NCI-H128 (cell line): ENCODE data around the gene TCAF1.

Experiments used
- DNase-seq: peaks from one replicate; lab custom pipeline; 2025; ENCODE audit not compliant: unreplicated experiment; lab: John Stamatoyannopoulos, UW

Gene TCAF1, protein sequence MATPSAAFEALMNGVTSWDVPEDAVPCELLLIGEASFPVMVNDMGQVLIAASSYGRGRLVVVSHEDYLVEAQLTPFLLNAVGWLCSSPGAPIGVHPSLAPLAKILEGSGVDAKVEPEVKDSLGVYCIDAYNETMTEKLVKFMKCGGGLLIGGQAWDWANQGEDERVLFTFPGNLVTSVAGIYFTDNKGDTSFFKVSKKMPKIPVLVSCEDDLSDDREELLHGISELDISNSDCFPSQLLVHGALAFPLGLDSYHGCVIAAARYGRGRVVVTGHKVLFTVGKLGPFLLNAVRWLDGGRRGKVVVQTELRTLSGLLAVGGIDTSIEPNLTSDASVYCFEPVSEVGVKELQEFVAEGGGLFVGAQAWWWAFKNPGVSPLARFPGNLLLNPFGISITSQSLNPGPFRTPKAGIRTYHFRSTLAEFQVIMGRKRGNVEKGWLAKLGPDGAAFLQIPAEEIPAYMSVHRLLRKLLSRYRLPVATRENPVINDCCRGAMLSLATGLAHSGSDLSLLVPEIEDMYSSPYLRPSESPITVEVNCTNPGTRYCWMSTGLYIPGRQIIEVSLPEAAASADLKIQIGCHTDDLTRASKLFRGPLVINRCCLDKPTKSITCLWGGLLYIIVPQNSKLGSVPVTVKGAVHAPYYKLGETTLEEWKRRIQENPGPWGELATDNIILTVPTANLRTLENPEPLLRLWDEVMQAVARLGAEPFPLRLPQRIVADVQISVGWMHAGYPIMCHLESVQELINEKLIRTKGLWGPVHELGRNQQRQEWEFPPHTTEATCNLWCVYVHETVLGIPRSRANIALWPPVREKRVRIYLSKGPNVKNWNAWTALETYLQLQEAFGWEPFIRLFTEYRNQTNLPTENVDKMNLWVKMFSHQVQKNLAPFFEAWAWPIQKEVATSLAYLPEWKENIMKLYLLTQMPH

DNA sequence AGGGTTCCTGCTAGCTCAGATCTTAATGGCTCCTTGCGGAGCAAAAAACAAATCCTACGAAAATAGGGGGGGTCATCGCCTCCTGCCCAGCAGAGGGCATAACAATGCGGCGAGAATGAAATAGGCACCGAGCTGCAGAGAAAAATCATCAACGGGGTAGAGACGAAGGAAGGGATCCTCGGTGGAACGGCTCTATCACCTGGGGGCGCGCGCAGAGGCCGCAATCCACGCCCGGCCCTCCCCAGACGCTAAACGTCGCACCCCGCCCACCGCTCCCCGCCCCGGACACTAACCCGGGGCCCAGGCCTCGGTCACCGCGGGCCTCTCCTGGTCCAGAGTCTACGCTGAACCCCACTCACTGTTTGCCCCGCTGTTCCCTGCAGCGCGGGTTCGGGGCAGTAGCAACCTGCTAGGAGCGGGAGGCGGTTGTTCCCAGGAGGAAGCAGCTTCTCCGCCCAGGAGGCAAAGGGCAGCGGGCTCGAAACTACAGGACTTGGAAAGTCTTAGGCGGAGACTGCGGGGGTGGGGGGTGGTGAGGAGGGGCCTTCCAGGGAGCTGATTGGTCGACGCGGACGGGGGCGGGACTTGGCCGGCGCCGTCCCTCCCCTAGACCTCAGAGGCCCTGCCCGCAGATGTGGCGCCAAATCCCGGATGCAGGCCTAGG is at the start of gene TCAF1:
Gene TCAF1 (minus strand): TSS at position 509 of the 664 bp plus-strand sequence. CDS start 25,568 bp downstream, outside the sequence.
- peak; percentile 67 for DNase-seq

DNA sequence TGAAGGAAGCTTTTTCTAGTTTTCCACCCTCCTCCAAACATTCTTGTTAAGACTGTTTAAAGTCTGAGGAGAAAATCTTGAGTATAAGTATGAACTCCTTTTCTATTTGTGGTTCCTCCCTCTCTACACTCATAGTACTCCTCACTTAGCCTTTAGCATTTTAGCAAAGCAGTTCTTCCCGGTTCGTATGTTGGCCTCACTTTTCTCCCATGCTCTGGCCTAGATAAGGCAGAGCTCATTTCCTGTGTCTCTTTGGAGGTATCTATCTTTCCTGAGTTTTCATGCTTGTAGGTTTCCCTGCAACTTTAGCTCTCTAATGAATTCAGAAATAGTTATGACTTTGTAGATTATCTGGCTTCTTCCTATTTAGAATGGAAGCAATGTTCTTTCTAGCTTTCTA is 46.8 kb upstream of the TCAF1 start:
- no peak for DNase-seq

DNA sequence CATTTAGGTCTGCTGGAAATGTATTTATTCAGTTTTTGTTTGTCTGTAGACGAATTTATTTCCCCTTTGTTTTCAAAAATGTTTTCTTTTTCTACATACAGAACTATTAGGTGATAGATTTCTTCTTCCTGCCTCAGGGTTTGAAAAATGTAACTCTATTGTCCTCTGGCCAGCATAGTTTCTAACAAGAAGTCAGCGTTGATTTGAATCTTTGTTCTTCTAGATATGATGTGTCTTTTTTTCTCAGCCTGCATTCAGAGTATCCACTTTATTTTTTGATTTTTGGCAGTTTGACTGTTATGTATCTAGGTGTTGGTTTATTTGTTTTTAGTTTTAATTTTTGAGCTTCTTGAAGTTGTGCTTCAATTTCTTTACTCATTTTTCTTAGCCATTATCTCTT is 45.1 kb upstream of the TCAF1 start:
- no peak for DNase-seq

DNA sequence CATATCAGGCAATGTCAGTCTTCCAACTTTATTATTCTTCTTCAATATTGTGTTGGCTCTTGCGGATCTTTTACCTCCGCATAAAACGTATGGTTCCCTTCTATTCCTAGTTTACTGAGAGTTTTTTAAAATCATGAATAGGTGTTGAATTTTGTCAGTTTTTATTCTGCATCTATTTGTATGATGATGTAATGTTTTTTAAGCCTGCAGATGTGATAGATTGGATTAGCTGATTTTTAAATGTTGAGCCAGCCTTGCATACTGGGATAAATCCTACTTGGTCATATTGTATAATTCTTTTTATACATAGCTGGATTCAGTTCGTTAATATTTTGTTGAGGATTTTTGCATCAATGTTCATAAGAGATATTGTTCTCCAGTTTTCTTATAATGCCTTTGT is 43.4 kb upstream of the TCAF1 start:
- DNase-seq: no peak

DNA sequence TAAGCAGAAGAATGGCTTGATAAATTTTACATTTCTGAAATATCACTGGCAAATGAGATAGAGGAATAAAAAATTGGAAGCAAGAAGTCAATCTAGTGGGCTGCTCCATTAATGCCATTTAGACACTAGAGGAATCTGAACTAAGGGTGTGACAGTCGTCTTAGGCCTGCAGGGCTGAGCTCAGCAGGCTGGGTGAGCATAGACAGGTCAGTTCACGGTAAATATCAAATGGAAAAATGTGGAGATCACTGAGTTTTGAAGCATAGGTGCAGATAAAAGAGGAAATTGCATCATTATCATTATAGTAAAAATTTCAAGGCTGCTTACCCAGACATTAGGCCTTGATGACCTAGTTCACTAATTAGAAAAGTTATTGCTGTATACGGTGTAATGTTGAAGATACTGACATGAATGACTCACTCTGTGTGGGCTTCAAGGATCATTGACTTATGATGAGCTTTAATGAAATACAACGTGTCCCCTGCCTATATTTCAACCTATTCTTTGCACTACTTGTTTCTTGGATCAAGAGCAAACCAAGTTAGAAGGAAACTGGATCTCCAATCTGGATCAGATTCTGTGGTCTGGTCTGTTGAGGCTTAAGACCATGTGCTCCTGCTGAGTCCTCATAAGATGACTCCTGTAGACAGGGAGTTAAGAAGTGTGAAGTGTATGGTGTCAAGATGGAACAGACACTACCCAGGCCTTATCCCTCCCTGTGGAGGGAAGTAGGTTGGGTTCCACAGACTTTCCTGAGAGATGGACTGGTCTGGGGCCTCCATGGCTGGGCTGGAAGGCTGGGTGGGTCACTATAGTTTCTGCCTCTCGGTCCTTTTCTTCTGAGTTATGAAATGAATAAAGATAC is 36.6 kb upstream of the TCAF1 start:
- DNase-seq: no peak

DNA sequence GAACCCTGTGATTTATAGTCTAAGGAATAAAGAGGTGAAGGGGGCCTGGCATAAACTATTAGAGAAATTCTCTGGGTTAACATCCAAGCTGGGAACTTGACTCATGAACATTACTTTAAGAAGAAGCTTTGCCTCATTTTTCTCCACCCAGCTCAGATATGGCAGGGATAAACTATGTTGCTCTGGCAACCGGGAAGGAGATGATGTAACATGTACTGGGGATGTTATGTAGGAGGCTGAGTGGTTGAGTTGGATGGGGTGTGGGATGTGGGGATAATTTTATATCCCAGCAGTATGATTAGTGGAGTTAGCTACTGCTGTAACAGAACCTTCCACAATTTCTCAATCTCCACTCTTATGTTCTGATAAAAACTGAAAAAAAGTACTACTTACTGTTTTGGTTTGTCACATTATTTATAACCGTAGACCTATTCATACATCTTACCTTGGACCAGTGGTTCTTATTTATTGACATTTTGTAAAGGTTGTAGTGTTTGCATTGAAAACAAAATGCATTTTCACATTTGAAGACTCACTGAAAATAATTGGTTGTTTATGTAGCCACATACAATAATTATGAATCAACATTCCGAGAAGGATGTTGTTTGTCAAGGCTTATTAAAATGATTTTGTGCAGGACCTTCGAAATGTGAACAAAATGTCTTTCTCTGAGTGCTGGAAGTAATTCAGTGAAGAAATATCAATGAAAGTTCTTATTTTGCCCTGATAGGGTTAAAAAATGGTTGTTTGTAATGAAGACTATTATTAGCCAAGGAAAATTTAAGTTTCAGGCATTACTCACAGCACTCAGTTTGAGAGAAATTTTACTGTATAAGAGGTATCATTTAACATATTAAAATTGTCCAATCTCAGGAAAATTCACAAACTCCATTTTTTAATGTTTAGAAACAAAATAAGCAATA is 34.4 kb upstream of the TCAF1 start:
- DNase-seq: no peak

DNA sequence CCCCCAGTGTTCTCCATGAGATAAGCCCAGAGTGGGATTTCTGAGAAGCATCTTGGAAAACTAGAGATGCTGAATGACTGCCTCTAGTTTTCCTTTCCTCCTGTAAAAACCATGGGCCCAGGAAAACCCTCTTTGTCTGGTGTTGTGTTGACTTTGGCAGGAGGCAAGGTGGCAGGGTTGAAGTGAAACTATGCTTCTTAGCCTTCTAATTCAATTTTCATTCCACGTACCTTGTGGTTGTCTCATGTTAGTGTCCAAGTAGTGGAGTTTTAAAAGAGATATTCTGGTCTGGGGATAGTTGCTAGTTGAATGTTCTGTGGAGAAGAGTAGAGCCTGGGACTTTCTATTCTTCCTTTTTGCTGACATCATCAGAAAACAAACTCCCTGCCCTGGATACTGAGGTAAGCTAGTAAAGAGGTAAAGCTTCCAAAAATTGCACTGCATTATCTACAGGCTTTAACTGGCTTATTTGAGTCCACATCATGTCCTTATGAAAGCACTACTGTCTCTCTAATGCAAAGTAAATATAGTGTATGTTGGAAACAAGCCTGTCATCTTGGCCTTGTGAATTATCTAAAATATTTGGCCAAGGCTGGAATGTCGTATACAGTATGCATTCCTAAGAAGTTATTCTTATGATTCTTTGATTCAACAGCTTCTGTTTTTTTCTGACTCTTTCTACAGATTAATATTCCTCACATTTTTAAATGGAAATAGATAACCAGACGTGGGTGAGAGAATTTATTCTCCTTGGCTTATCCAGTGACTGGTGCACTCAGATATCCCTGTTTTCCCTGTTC is 32.8 kb upstream of the TCAF1 start, which contains the start of gene OR2F2:
Gene OR2F2 (plus strand): TSS at position 708 of the 800 bp plus-strand sequence. CDS start 0 bp downstream, at position 708.
- DNase-seq: no peak

DNA sequence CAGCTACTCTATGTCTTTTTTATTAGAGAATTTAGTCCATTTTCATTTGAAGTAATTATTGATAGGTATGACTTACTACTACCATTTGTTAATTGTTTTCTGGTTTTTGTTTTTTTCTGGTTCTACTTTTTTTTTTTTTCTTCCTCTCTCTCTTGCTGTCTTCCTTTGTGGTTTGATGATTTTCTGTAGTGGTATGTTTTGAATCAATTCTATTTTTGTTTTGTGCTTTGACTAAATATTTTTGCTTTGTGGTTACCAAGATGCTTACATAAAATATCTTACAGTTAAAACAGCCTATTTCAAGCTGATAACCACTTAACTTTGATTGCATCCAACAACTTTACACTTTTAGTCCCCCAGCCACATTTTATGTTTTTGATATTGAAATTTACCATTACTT is 29.8 kb upstream of the TCAF1 start:
- no peak for DNase-seq

DNA sequence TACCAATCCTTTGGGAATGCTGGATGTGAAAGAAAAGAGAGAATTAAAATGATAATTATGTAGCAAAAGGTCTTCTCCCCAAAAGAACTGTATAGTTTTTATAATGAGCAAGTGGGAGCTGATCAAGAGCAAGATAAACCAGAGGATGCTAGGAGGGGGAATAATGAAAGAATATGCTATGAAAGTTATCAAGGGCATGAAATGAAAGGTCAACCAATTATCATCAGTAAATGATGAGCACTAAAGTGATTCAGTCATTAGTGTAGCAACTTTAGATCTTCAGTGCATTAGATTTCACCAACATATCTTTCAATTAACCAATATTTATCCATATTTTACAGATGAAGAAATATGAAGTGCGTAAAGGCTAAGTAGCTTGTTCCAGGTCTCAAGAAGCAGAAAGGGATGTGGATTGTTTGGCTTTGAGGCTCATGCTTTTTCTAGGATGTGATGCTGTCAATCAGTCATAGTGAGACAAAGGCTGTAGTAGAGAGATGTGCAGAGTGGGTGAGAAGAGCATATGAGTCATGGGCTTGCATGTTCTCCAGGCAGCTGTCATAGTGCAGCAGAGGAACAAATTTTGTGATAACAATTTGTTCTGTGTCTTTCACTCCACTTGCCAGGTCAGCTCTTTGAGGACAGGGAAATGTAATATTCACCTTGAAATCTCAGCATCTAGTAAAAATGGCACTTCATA is 27.4 kb upstream of the TCAF1 start:
- no peak for DNase-seq

DNA sequence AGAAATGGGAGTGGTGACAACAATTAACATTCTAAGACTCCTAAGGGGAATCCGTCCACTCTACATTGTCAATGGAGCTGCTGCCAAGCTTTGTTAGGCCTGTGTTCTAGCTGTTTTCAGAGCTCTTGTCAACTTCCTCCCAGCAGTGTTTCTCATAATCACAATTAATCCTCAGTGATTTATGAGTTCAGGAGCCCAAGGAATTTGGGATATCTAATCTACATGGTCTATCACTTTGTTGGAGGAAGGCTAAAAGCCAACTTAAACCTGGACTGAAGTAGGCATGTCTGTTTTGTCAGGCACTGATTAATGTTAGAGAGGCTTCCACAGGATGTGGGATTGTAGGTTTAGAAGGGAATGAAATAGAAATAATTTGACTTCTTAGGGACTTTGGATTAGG is 22.9 kb upstream of the TCAF1 start:
- DNase-seq: no peak

DNA sequence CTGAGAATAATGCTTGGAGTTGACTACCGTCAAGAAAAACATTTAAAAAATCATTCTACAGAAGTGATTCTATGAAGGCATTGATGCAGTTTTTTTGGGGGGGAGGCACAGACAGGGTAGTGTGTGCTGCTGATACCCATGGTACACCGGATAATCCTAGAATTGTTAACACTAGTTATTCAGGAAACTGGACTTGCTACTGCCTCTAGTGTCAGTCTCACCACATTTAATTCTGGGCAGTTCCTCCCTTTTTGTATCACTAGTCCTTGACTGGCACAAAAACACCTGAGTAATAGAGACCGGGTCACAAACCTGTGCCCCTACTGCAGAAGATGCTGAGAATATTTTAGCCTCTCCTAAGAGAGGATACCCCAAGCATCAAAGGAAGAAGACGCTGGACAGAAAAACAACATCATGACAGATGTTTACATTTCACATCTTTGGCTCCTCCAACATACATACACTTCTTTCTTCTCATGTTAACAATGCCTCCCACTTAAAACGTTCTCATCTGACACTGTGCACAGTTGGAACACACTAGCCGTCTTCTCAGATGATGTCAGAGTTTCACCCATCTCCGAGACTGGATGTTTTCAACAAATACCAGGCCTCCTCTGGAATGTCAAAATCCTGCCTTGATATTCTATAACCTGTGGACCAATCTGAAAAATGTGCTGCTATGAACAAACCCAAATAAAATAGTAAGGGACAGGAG is 13.1 kb upstream of the TCAF1 start:
- no peak for DNase-seq

DNA sequence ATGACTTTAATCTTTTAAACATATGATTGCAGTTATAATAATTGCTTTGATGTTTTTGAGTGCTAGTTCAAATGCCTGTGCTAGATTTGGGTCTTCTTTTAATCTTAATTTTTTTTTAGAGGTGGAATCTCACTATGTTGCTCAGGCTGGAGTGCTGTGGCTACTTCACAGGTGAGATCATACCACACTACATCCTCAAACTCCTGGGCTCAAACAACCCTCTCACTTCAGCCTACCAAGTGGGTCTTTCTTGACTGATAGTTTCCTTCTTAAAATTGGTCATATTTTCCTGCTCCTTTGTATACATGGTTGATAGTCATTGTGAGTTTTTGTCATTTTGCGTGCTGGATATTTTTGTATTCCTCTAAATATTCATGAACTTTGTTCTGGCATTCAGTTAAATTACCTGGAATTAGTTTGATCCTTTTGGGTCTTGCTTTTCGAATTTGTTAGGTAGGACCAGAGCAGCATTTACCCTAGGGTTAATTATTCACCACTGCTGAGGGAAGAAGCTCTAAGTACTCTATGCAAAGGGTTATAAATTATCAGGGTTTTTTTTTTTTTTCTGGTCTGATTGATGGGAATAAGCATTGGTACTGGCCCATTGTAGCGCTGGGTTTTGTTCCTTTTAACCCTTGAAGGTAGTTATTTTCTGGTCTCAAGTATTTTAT is 12.1 kb upstream of the TCAF1 start:
- no peak for DNase-seq

DNA sequence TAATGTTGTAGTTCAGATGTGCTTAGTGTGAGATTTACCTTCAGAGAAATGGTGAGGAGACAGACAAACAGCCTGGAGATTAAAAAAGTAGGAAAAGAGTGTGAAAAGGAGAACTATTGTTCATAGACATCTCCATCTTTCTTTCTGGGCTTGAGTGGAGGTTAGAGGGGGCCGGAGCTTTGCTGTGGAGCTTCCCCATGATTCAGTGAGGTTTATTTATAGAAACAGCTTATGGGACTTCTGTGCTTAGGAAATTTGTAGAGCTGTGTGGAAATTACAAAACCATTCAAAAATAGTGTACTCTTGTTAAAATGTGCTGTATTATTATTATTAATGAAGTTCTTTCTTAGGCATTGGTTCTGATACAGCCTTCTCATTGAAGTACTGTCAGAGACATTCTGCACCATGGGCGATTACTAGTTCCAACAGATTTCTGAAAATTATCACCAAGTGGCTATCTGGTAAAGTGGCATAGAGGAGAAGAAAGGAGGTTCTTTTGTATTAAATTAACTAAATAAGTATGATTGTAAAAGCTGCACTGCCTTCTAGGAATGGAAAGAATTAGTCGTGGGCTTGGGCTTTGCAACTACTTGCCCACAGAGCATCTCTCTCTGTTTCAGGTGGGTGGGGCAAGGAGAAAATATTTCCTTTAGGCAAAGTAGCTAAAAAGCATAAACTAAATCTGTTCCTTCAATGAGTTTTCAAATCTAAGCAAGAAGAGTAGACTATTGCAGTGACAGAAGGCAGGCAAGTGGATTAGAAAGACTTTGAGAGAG is 8.7 kb upstream of the TCAF1 start:
- DNase-seq: no peak

DNA sequence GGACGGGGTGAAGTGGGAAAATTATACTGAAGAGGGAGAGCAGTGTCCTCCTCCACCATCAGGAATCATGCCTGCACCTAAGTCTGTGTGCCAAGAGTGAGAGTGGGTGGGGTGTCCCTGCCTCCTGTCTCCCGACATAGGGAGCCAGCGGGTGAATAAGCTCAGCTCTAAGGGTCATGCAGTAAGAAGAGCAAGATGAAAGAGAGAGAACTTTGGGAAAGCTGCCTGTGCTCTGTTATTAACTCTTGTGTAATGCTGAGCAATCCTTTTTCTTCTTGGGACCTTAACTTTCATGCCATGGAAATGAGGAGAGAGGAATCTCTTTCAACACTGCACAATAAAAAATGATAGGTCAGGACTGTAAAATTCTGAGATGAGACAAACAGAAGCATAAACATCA is 7.9 kb upstream of the TCAF1 start:
- no peak for DNase-seq

DNA sequence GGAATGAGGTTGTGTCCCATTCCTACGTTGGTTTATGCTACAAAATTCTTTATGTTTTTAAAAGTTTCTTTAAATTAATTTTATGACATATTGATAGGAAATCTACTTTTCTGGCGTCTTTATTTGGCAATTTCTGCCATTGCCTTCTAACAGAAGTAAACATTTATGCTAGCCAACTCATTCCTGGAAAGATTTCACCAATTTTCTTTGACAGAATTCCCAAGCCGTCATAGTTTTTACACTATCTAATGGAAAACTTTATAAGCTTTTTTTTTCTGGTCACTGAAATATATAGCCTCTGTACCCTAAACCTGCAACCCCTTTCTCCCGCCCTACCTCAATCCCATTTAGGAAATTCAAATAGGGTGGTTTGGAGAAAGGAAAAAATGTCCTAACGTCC is 6.1 kb upstream of the TCAF1 start:
- no peak for DNase-seq

DNA sequence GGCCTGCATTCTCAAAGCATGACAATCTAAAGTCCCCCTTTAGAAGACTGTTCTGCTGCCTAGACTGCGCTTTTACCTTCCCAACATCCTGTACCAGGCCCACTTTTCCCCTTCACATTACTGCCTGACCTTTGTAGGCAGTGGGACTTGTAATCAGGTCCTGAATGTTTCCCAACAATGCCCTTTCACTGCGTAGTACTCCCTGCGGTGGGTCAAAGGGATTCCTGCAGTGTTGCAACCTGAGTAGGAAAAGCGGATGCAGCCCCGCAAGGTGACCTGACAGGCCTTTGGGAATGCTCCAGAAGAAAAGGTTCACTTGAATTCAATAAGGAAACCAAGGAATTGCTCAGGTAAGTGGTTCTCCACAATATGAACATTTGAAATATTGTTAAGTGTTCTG is 4.9 kb upstream of the TCAF1 start:
- DNase-seq: no peak
